ENCODE results near the gene ZNF774. TPM values are rescaled to one million over a fixed set of nuclear protein-coding genes. Genes with fewer than 3 reads are reported as not detected.

Gene ZNF774
- total and polyA plus RNA-seq, 2 of the 8 experiments (the other 6 are each of a cell fraction or from before 2014, with no cell fraction given): 0.82 to 2.6 TPM

GRCh38 chr15:90402223-90402622 lies 50.1 kb downstream of the ZNF774 start:
- Histone ChIP-seq H3K18ac (ENCODE audit: extremely low read depth, low read length) (no peak overlapping the region), H3K79me1 (ENCODE audit: low read depth, low read length) (no peaks in the 10 kb centered on the region), H3K79me2 (ENCODE audit: control insufficient read depth in 1 of 2, insufficient read depth in 2 of 2, low read length in 2 of 2) (peaks cover 19 to 95% of the 10 kb centered on the region in 2 experiments), H2BK120ac (replicated peaks; ENCODE audit: low read depth, low read length) (no peak overlapping the region), H2AFZ (ENCODE audit: low read length) (no peak overlapping the region), H3K9ac (replicated peaks in 1 of 4; ENCODE audit: extremely low read depth in 1 of 4, low read depth in 3 of 4, low read length in 3 of 4) (no peak overlapping the region), H4K5ac (ENCODE audit: insufficient read length, low read depth, low read length) (no peak overlapping the region), H3K9me3 (ENCODE audit: insufficient read depth in 2 of 2, low read depth in 1 of 2, low read length in 1 of 2) (no peaks in the 10 kb centered on the region), H4K20me1 (replicated peaks in 1 of 2; ENCODE audit: control insufficient read depth in 1 of 2, insufficient read depth in 2 of 2, low read length in 2 of 2) (no peaks in the 10 kb centered on the region), H3K27me3 (replicated peaks in 1 of 4; ENCODE audit: control insufficient read depth in 3 of 4, extremely low read depth in 1 of 4, insufficient read depth in 3 of 4, low read length in 3 of 4) (no peaks in the 10 kb centered on the region), H4K8ac (ENCODE audit: extremely low read depth, insufficient read depth, low read length) (no peak overlapping the region), H3K14ac (ENCODE audit: insufficient read length) (no peak overlapping the region), H2AK5ac (ENCODE audit: low read depth, low read length) (0 out of 2 replicates have a peak overlapping the region, but pooled peaks have one; percentile 28), H2BK12ac (ENCODE audit: low read depth, low read length) (peak overlapping the region; percentile 62; the same call in 1 of the 2 replicates), H4K91ac (replicated peaks; ENCODE audit: insufficient read length, low read length) (no peak overlapping the region), H3K56ac (replicated peaks; ENCODE audit: insufficient read length, low read depth, low read length) (no peak overlapping the region), H3K36me3 (ENCODE audit: control insufficient read depth in 2 of 4, insufficient read depth in 4 of 4, low read length in 3 of 4) (no peaks in the 10 kb centered on the region), H3K4ac (replicated peaks; ENCODE audit: insufficient read length, low read depth, low read length) (no peak overlapping the region), H2BK5ac (ENCODE audit: low read depth, low read length) (peak overlapping the region; percentile 2; the same call in 1 of the 2 replicates), H3K4me2 (ENCODE audit: insufficient read depth in 1 of 2, low read depth in 2 of 2, low read length in 2 of 2) (no peak overlapping the region), H3K23me2 (ENCODE audit: low read depth, low read length) (no peaks in the 10 kb centered on the region), H3K27ac (ENCODE audit: low read depth, low read length) (0 out of 2 replicates have a peak overlapping the region, but pooled peaks have one; percentile 3), H3K23ac (ENCODE audit: insufficient read length) (no peak overlapping the region), H2BK20ac (ENCODE audit: low read length) (no peak overlapping the region), H3K4me1 (replicated peaks in 1 of 4; ENCODE audit: control insufficient read depth in 3 of 4, insufficient read depth in 4 of 4, low read length in 3 of 4) (peaks cover 10 to 21% (median 19%) of the 10 kb centered on the region in 4 experiments), H3K4me3 (ENCODE audit: extremely low read depth in 1 of 4, insufficient read depth in 2 of 4, low read depth in 3 of 4, low read length in 4 of 4) (no peak overlapping the region), H2BK15ac (ENCODE audit: low read length) (no peak overlapping the region)
- DNase-seq (ENCODE audit: low read depth in 1 of 2, low spot score in 2 of 2): no peak
- FAIRE-seq: no peak
- CTCF ChIA-PET (ENCODE audit: partially characterized antibody): interaction anchor here (0.8 to 1.7 kb wide), 5 partner anchors 10 to 82 kb away, joined by 3 to 8 read pairs (median 3); no protein-coding TSS in a partner anchor
- POLR2A ChIA-PET (ENCODE audit: partially characterized antibody): interaction anchor here (1.3 to 1.6 kb wide), 3 partner anchors 10 to 14 kb away, joined by 3 to 12 read pairs (median 5); partner anchors contain the start of gene IQGAP1
- TF ChIP-seq CBX5 (IDR thresholded peaks at IDR 0.05; ENCODE audit: low read depth, low read length): no peak
- no peak for TF ChIP-seq MAFK (IDR thresholded peaks at IDR 0.05; ENCODE audit: low read depth, low read length)
- TF ChIP-seq BCL11A (IDR thresholded peaks at IDR 0.05; ENCODE audit: low read depth in 2 of 2, low read length in 2 of 2): no peak
- no peak for TF ChIP-seq FOSL1 (IDR thresholded peaks at IDR 0.05; ENCODE audit: insufficient read depth, low read depth, low read length)
- TF ChIP-seq KDM5A (IDR thresholded peaks at IDR 0.05; ENCODE audit: low read length): no peak
- TF ChIP-seq SUZ12 (IDR thresholded peaks at IDR 0.05; ENCODE audit: low read length): no peak
- TF ChIP-seq TBP (IDR thresholded peaks at IDR 0.05; ENCODE audit: low read depth, low read length): no peak
- no peak for TF ChIP-seq CTCF (IDR thresholded peaks at IDR 0.05; ENCODE audit: control extremely low read depth in 1 of 3, insufficient read depth in 1 of 3, low read depth in 1 of 3, low read length in 3 of 3)
- TF ChIP-seq TEAD4 (IDR thresholded peaks at IDR 0.05; ENCODE audit: low read depth, low read length): no peak
- TF ChIP-seq ZNF274 (IDR thresholded peaks at IDR 0.05; ENCODE audit: borderline replicate concordance, extremely low read depth, low read length): no peak
- TF ChIP-seq POU5F1 (IDR thresholded peaks at IDR 0.05; ENCODE audit: low read depth, low read length): no peak

Measured in H1 (cell line).